ENCODE measurements around the gene NEIL3.

DNA sequence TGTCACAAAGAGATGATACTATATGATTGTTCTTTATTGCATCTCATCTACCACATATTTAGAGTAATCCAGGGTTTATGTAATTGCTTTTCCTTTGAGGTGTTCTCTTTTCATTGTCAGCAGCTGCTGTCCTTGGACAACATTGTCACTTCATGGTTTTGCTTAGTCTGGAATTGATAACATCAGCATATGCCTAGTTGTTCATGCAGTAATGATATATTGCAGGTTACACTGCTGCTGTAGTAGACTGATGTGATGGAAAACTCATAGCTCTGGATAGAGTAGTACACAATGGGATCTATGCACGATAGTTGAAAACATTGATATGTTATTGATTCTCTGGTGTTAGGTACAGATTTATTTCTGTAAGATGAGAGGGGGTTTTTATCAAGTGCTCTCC is 13.7 kb downstream of the NEIL3 start:
- TF ChIP-seq, protein P1, sequence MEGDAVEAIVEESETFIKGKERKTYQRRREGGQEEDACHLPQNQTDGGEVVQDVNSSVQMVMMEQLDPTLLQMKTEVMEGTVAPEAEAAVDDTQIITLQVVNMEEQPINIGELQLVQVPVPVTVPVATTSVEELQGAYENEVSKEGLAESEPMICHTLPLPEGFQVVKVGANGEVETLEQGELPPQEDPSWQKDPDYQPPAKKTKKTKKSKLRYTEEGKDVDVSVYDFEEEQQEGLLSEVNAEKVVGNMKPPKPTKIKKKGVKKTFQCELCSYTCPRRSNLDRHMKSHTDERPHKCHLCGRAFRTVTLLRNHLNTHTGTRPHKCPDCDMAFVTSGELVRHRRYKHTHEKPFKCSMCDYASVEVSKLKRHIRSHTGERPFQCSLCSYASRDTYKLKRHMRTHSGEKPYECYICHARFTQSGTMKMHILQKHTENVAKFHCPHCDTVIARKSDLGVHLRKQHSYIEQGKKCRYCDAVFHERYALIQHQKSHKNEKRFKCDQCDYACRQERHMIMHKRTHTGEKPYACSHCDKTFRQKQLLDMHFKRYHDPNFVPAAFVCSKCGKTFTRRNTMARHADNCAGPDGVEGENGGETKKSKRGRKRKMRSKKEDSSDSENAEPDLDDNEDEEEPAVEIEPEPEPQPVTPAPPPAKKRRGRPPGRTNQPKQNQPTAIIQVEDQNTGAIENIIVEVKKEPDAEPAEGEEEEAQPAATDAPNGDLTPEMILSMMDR (conservative IDR thresholded peaks at IDR 0.05 in 1 of 2, IDR thresholded peaks at IDR 0.05 in 1 of 2; ENCODE audit: low read depth in 1 of 2, low read length in 2 of 2) = no peak
- TF ChIP-seq EZH2 (IDR thresholded peaks at IDR 0.05; ENCODE audit: low read length, missing control alignments) = no peak
